Medulla oblongata (tissue), 1 donor: ENCODE results near the gene RGS17.
"Not testable (repeated sequence)": the region's sequence is repeated elsewhere in the genome, so short reads cannot be mapped to it uniquely, and the experiment has no call there.

ENCODE experiments used
- DNase-seq: peaks from one replicate; pipeline ENCODE4 v3.0.0-alpha.2; 2015; ENCODE audit errors: extremely low spot score

RGS17 gene

DNA sequence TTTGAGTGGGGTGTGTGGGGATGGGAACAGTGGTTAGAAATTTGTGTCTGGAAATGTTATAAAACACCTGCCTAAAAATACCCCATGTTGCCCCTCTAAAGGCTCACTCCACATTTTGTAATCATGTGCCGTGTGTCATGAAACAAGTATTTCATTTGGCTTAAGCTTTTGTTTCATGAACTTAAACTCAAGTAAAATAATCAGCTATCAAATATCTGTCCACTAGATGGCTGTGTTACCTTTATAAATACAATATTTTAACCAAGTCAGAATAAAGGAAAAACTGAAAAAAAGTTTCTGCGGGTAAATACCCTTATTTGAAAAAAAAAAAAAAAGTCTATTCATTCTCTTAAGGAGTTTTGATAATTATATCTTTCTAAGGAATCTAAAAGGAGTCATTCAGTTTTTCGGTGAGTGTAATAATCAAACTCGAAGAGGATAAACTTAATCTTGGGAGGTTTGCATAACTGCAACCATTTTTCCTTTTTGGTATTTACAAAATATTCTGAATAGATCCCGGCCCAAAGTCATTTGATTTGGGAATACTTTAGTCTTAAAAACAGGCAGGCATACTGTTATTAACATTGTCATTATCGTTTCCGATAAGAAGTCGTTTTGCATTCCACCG lies 98.7 kb downstream of the RGS17 start:
- peak; percentile 53 for DNase-seq

DNA sequence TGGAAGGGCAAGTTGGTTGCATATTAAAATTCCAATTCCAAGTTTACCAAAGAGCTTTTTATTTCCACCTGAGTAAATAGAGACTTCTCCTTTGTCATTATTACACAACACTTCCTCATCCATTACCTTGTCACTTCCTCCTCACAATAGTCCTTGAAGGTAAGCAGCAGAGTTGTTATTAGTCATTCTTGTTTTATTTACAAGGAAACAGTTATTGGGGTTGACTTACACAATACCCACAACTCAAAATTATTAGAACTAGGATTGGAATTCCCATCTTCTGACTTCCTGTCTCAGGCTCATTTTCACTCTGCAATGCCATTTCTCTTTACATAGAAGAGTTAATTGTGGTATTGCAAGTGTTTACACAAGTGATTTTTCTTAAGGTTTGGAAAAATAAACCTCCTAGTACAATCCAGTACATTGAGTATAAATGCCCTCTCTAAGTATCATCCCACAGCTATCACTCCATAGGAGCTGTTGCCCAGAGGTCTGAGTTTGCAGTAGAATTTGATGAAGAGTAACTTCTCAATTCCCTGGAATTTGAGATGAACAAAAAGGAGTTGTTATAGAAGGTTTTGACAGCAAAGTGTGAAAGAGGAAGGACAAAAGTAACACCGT lies 99.6 kb downstream of the RGS17 start:
- DNase-seq: no peak

DNA sequence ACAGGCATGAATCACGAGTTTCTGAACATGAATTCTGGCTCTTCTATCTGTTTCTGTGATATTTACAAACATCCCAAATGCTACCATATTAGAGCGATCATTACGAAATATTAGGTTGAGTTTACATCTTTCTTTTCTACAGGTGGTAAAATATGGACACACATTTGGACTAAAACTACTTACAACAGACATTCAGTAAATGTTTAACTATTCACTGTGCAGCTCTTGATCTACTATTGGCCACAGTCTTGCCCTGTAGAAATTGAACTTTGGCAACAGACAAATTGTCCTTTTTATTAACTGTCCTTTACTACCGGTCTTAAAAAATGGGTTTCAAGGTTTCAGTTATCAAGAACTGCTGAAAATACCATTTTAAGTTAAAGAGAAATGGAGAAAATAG lies 102.1 kb downstream of the RGS17 start:
- DNase-seq: no peak

DNA sequence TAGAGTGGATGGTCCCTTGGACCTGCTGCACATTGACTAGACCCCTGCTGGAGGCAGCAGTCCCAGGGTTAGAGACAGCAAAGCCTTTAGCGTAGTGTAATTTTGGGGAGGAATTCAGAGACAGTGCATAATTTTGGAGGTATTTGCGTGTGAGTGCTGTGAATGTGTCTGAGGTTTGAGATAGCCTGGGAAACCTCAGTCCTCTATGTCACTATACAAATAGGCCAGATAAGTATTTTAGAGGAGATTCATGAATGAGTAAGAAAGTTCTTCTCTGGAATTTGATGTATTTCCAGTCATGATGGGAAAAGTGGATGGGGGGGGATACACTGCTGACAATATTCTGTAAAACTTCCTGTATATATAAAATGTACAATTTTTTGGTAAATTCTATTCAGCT lies 102.8 kb downstream of the RGS17 start:
- DNase-seq: no peak

DNA sequence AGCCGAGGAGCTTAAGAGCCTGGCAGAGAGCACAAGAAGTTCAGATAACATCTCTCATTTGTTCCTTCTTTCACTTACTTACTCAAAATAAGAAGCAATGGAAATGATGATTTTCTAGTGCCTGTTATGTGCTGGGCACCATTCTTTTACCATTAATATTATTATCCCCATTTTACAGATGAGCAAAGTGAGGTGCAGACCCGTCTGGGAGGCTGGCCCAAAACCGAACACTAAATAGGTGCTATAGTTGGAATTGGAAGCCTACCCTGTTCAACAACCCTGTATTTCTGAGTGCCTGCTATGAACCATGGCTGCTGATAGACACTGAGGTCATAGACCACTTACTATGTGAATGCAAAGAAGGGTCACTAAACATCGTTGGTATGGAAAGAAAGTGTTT lies 103.6 kb downstream of the RGS17 start:
- no peak for DNase-seq

DNA sequence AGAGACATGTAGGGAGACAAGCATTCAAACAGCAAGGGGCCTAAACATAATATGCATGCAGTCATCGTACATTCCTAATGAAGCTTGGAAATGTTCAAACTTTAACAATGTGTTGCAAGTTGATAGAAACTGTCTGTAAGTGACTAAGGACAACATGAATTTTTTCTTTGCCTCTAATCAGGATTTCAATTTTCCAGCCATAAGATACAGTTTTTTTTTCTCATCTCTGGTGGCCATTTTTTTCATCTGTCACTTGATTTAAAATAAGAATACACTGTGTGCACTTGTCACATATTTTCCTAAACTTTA lies 106.4 kb downstream of the RGS17 start:
- DNase-seq: no peak

DNA sequence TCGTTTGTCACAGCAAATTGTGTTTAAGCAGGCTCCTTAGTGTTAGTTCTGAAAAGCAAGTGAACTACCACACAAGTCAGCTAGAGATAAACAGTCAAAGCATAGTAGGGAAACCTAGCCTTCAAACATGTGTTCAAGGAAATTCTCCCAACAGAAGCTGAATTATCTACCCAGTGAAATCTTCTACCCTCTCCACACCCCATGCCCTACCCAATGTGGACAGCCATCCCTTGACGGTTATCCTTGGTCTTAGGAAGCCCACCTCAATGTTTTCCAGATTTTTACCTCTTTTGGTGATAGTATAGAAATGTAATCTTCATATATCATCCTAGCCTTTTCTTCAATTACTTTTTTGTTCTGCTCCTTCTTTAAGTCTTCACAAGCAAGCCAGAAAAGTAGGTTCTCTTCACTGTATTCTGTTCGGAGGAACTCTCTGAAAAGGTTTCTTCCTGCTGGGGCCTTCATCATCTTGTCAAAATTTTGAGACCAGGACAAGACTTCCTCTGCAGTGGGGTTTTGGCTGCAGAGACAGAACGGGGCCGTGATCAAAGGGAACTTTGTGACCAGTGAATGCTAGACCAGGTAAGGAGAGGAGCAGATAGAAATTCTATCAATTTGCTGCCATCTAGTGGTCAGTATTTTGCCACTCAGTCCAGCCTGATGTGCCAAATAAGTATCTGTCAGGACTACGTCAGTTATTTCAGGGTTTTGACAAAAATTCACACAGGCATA lies 106.9 kb downstream of the RGS17 start:
- DNase-seq: peak; percentile 73

DNA sequence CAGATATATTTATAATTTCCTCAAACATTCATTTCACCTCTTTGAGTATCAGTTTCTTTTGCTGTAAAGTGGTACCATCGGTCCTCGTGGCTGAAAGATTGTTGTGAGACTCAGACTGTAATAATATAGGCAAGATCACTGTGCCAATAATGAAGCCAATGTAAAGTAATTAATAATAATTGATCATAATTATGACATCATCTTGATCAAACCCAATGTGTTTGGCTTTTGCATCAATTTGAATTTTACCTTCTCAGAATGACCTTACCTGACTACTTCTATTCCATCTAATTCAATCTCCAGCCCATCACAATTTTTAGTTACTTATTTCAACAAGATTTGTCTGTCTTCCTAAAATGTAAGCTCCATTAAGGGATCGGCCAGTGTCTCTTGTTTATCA lies 112.7 kb downstream of the RGS17 start:
- DNase-seq: no peak

DNA sequence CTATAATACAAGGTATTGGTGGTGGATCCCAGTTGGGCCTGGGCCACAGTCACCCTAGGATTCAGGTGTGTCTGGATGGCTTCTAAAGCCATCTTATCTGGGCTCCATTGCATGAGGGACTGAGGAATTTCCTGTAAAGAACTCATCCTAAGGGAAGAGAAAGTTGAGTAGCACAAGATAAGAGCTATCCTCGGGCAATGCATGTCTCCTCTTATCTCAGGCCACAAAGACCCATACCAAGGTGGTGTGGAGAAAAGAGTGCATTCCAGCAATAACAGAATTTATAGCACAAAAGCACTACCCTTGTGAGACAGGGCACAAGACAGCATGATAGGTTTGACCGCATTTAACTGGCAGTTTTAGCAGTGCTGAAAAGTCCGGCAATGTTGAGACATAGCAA lies 114.2 kb downstream of the RGS17 start:
- no peak for DNase-seq

DNA sequence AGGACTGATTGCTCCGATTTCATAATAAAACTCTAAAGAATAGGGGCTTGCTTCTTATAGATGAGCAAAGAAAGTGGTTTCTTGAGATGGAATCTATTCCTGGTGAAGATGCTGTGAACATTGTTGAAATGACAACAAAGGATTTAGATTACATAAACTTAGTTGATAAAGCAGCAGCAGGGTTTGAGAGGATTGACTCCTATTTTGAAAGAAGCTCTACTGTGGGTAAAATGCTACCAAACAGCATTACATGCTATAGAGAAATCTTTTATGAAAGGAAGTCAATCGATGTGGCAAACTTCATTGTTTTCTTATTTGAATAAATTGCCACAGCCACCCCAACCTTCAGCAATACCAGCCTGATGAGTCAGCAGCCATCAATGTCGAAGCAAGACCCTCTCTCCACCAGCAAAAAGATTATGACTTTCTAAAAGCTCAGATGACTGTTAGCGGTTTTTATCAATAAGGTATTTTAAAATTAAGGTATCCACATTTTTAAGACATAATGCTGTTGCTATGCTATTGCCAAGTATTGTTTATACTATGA lies 115.9 kb downstream of the RGS17 start:
- DNase-seq: no peak

DNA sequence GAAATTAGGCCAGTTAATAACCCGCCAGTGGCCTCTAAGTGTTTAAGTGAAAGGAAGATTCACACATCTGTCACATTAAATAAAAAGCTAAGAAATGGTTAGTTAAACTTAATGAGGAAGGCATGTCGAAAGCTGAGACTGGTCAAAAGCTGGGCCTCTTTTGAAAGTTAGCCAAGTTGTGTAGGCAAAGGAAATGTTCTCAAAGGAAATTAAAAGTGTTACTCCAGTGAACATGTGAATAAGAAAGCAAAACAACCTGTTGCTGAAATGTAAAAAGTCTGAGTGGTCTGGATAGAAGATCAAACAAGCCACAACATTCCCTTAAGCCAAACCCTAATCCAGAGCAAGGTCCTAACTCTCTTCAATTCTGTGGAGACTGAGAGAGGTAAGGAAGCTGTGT lies 117.6 kb downstream of the RGS17 start:
- no peak for DNase-seq

DNA sequence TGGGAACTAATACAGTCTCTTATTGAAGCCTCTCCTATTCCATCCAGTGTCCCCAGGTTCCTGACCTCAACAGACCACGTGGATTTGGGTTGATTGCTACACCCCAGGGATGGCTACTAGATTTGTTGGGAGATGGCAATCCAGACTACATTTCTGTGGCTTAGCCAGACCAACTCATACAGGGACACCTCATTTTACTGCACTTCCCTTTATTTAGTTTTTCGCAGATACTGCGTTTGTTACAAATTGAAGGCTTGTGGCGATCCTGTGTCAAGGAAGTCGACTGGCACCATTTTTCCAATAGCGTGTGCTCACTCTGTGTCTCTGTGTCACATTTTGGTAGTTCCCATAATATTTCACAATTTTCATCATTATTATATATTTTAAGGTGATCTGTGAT lies 118.2 kb downstream of the RGS17 start:
- no peak for DNase-seq

DNA sequence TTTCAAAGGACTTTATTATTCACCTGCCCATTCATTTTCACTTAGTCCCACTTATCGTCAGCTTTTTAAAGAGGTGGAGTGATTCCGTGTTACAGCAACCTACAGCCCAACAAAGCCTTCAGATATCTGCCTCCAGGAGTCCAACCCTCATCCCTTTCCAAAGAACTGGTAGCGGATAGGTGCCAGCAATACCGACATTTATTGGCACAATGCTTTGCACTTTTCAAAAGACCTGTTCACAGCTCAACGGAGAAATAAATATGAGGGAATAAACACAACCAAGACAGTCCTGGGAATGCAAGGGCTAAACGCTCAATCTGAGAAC lies 127.8 kb downstream of the RGS17 start:
- DNase-seq: no peak

DNA sequence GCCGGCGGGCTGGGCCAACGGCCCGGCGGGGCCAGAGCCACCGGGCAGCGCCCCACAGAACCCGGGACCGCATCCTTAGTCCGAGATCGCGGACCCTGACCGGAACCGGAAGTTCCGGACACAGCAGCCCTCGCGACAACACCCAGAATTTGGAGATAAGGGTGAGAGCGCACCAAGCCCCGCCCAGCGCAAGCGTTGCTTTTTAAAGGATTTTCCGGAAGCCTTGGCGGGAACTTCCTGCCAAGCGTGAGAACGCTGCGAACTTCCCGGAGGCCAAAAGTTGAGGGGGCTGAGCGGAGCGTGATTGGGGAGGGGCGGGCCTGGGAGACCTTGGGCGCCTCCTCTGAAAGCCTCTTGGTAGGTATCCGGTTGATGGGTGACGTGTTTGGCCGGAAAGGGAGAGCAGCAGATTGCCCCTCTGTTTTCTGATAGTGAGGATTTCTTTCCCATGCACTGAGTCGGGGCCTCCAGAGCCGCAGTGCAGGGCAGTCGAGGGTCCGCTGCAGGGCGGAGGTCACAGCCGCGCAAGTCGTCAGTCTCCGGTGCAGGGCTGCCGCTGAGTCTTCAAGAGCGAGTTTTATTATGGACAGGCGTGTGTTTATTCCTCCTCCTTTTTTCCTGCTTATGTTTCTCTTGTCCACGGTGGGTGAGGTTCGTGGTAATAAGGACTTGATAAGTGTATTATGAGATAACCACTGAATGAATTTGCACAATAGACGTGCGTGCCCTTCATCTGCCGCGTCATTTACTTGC lies 128.3 kb downstream of the RGS17 start, which contains the start of gene MTRF1L:
TSS of gene MTRF1L (minus strand) at position 97 of the 753 bp plus-strand sequence. CDS start at position 73, 24 bp downstream.
- peak; percentile 97 for DNase-seq

DNA sequence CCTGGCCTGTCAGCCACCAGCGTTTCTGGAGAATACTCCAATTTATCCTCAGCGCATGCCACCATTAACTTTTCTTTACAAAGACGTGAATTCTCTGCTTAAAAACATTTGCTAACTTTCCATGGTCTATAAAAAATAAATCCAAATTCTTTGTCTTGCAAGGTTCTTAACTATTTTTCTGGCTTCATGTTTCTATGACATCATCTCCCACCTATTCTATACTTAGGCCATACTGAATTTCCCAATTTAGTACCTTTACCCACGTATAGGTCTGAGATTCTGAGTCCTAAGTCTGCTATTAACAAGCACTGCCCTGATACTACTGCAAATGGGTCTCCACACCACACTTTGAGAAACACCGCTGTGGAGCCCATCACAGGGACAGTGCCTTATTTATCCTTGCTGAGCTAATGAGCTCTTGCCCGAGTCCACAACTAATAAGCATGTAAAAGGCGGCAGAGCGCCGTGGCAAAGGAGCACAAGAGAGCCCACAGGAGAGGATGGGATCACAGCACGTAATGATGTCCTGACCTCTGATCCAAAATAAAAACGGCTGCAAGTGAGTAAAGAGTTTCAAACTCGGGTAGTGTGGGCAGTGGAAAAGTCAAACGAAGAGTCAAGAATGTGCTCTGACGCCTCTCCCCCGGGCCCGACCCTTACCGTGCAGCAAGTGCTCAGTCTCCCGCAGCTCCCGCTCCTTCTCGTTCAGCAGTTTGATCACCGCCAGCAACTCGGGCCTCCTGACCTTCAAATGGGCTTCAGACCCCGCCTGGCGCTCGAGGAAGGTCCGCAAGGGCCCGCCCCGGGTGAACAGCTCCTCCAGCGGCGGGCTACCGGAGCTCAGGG lies 129.1 kb downstream of the RGS17 start:
- peak; percentile 15 for DNase-seq

DNA sequence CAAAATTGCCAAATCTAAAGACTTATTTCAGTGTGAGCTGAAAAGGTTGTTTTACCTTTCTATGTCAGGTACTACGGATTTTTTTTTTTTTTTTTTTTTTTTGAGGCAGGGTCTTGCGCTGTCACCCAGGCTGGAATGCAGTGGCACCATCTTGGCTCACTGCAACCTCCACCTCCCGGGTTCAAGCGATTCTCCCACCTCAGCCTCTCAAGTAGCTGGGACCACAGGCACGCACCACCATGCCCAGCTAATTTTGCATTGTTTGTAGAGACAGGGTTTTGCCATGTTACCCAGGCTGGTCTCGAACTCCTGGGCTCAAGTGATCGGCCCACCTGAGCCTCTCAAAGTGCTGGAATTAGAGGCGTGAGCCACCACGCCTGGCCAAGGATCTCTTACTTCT lies 130.3 kb downstream of the RGS17 start:
- not testable (repeated sequence) for DNase-seq

DNA sequence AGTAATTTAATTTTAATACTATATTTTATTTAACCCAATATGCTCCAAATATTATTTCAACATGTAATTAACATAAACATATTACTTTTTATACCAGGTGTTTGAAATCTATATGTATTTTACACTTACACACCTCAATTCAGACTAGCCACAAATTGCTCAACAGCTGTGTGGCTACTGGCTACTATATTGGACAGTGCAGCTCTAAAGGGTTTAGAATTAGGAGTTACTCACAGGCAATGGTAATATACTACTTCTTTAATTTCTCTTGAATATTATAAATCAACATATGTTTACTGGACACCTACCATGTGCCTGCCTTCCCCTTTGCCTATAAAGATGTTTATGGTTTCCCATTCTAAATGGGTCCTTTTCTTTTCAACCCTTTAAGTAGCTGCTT lies 130.8 kb downstream of the RGS17 start:
- no peak for DNase-seq

DNA sequence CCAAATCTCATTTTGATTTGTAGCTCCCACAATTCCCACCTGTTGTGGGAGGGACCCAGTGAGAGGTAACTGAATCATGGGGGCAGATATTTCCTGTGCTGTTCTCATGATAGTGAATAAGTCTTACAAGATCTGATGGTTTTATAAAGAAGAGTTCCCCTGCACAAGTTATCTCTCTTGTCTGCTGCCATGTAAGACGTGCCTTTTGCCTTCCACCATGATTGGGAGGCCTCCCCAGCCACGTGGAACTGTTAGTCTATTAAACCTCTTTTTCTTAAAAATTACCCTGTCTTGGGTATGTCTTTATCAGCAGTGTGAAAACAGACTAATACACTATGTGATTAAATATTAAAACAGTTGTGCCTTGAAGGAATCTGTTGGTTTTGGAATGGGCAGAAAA lies 131.5 kb downstream of the RGS17 start:
- DNase-seq: not testable (repeated sequence)

DNA sequence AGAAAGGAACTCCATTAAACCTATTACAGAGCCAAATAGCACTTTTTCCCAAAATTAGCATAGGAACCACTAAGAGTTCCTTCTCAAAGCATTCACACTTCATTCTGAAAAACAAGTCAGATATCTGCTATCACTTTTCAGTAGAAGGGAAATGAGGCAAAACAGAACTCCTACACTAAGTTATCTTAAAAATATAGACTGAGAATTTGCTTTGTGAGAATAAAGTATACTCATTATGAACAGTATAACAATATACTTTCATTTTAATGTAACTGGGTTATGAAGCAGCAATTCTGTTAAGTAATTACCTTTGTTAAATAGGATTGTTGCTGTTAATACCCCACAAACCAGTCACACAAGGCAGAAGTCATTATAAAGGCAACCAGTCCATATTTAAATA lies 137.2 kb downstream of the RGS17 start:
- no peak for DNase-seq

DNA sequence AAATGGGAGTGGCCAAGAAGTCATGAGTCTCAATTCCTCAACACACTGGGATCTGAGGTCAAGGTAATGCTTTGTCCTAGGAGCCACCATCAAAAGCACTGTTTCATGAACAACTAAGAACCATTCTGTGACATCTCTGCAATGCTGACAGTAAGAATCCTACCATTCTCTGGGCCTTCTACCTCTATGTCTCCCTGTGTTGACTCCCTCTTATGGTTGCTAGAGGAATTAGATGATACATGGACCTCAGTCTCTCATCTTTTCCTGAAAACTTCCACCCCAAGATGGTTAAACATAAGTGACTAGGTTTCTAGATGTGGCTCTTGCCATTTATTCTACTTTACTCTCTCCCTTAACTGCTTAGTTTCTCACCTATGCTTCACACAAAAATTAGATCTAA lies 137.7 kb downstream of the RGS17 start:
- DNase-seq: no peak

DNA sequence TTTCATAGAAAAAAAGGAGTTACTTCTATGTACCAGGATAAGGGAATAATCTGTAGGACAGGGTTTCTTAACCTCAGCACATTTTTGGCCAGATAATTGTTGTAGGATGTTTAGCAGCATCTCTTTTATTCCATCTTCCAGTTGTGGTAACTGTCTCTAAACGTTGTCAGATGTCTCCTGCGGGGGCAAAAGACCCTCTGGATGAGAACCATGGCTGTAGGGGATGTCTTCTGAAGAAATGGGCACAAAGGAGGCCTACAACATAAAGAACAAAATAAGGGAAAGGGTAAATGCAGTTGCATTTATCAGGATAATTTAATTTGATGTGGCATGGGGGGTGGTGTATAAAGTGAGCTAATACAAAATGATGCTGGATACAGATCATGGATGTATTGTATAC lies 144.1 kb downstream of the RGS17 start:
- DNase-seq: no peak

DNA sequence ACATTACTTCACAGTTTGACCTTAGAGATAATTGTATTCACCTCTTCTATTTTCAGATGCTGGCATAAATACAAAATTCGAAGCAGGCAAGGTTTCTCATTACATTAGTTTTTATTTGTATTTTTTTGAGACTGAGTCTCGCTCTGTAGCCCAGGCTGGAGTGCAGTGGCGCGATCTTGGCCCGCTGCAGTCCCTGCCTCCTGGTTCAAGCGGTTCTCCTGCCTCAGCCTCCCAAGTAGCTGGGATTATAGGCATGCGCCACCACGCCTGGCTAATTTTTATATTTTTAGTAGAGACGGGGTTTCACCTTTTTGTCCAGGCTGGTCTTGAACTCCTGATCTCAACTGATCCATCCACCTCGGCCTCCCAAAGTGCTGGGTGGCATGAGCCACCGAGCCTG lies 145.8 kb downstream of the RGS17 start:
- not testable (repeated sequence) for DNase-seq
